Epithelial cell of proximal tubule (primary cell): Measurements from ENCODE around the gene LCE6A. TPM values are rescaled to one million over a fixed set of nuclear protein-coding genes. Genes with fewer than 3 reads are reported as not detected.

Experiments
- DNase-seq: peaks from one replicate; pipeline ENCODE4 v3.0.0-alpha.2; 2011; ENCODE audit warnings: low read depth
- H3K4me3 ChIP-seq: 2 replicates; pipeline ENCODE4 v1.5.1; 2011; ENCODE audit warnings: low read depth, mild to moderate bottlenecking, low read length
- CTCF ChIP-seq: conservative IDR thresholded peaks from 2 replicates; pipeline ENCODE4 v1.5.1; 2012; ENCODE audit warnings: low read depth, mild to moderate bottlenecking, low read length
- total RNA-seq: library from RNA; depleted of rRNA; stranded (reverse); fragments of >200 nt; gene quantifications from 2 replicates; pipeline ENCODE4 v1.2.3, GENCODE V29; 2015

Gene LCE6A
- total RNA-seq, 1 donor from 2014 or later = not detected

GRCh38 chr1:152817309-152817708 is 25.3 kb upstream of the LCE6A start:
- no peak overlapping the region for H3K4me3 ChIP-seq
- TF ChIP-seq CTCF = no peak
- DNase-seq = no peak

- no peak for TF ChIP-seq CTCF
- no peak for DNase-seq
- H3K4me3 ChIP-seq = no peak overlapping the region
Observed at GRCh38 chr1:152823294-152823693, 19.4 kb upstream of the LCE6A start.

GRCh38 chr1:152824964-152825363 is 17.7 kb upstream of the LCE6A start:
- H3K4me3 ChIP-seq = no peak overlapping the region
- no peak for DNase-seq

GRCh38 chr1:152827173-152827572 is 15.5 kb upstream of the LCE6A start, which contains the start of gene LCE1A:
LCE1A (plus strand) TSS chr1:152827473; CDS start chr1:152827473, 0 bp downstream.
- TF ChIP-seq CTCF = no peak
- no peak within 1 kb of the TSS for H3K4me3 ChIP-seq
- DNase-seq = no peak

More at GRCh38 chr1:152824964-152825363, 17.7 kb upstream of the LCE6A start:
- TF ChIP-seq CTCF = no peak

- H3K4me3 ChIP-seq = no peak overlapping the region
- no peak for DNase-seq
- no peak for TF ChIP-seq CTCF
Observed at GRCh38 chr1:152836870-152837269, 5.8 kb upstream of the LCE6A start.

- TF ChIP-seq CTCF = no peak
- no peak overlapping the region for H3K4me3 ChIP-seq
- DNase-seq = no peak
Observed at GRCh38 chr1:152855661-152856060, 13.0 kb downstream of the LCE6A start.

GRCh38 chr1:152858062-152858461 is 15.4 kb downstream of the LCE6A start:
- H3K4me3 ChIP-seq = no peak overlapping the region
- no peak for TF ChIP-seq CTCF
- no peak for DNase-seq
